Mononuclear cell (primary cell): ENCODE results near the gene IGSF22. TPM values are rescaled to one million over a fixed set of nuclear protein-coding genes. Genes with fewer than 3 reads are reported as not detected.

Source experiments
- H3K27me3 ChIP-seq: 2 replicates; pipeline ENCODE4 v1.6.0; 2011; ENCODE audit warnings: low read length, control low read depth; ENCODE audit not compliant: insufficient read depth
- H3K4me1 ChIP-seq: 2 replicates; pipeline ENCODE4 v1.5.1; 2011; ENCODE audit warnings: mild to moderate bottlenecking, low read length, control low read depth; ENCODE audit not compliant: insufficient read depth
- H3K4me3 ChIP-seq: 2 replicates; pipeline ENCODE4 v1.5.1; 2011; ENCODE audit warnings: mild to moderate bottlenecking, low read length, moderate library complexity
- H3K9me3 ChIP-seq: 2 replicates; pipeline ENCODE4 v1.5.1; 2011; ENCODE audit warnings: low read depth, mild to moderate bottlenecking, control low read depth, low read length
- total RNA-seq: library from RNA; depleted of rRNA; stranded (reverse); fragments of >200 nt; gene quantifications from one replicate; pipeline ENCODE4 v1.2.3, GENCODE V29; 2012

Gene IGSF22
- total RNA-seq, 1 donor = 0.10 TPM

DNA sequence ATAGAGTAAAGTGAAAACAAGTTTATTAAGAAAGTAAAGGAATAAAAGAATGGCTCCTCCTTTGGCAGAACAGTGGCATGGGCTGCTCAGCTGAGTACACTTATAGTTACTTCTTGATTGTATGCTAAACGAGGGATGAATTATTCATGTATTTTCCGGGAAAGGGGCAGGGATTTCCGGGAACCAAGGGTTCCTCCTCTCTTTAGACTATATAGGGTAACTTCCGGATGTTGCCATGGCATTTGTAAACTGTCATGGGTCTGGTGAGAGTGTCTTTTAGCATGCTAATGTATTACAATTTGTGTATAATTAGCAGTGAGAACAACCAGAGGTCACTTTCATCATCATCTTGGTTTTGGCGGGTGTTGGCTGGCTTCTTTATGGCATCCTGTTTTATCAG is 68.3 kb downstream of the IGSF22 start:
- H3K9me3 ChIP-seq = no peaks in the 10 kb centered on the region
- H3K27me3 ChIP-seq = no peaks in the 10 kb centered on the region
- no peaks in the 10 kb centered on the region for H3K4me1 ChIP-seq
- H3K4me3 ChIP-seq = no peak overlapping the region

Other genes starting within 250 kb of the IGSF22 start
- gene TSG101, start 199.2 kb downstream of the IGSF22 start, total RNA-seq = 31.6 TPM
- gene UEVLD, start 137.5 kb downstream of the IGSF22 start, total RNA-seq = 4.6 TPM
- gene MISFA, start 126.4 kb downstream of the IGSF22 start, total RNA-seq = 0.52 TPM
- gene SPTY2D1, start 91.8 kb downstream of the IGSF22 start, total RNA-seq = 62.2 TPM
- gene TMEM86A, start 27.4 kb downstream of the IGSF22 start, total RNA-seq = 4.2 TPM
- gene PTPN5, start 65.6 kb upstream of the IGSF22 start, total RNA-seq = not detected
- 0.21 TPM for gene MRGPRX1, start 213.2 kb upstream of the IGSF22 start, total RNA-seq